Skeletal muscle tissue (tissue), 4 donors: ENCODE results near the gene CDH22. TPM values are rescaled to one million over a fixed set of nuclear protein-coding genes. Genes with fewer than 3 reads are reported as not detected.

Experiments used
- H3K27ac ChIP-seq: one replicate; pipeline ENCODE4 v1.7.0; 2013; ENCODE audit warnings: mild to moderate bottlenecking, low read depth, low read length, inconsistent platforms
- H3K27me3 ChIP-seq, 3 donors: one replicate each; pipeline ENCODE4 v1.7.0; 2013; ENCODE audit warnings: low read length in 3 of 3; ENCODE audit not compliant: control insufficient read depth in 3 of 3, insufficient read depth in 3 of 3
- H3K36me3 ChIP-seq, 3 donors: one replicate each; pipeline ENCODE4 v1.7.0; 2013; ENCODE audit warnings: low read length in 3 of 3; ENCODE audit not compliant: control insufficient read depth in 3 of 3, insufficient read depth in 3 of 3
- H3K4me1 ChIP-seq, 3 donors: one replicate each; pipeline ENCODE4 v1.7.0; 2013; ENCODE audit warnings: low read length in 3 of 3, mild to moderate bottlenecking in 3 of 3; ENCODE audit not compliant: control insufficient read depth in 3 of 3, insufficient read depth in 3 of 3
- H3K4me3 ChIP-seq, 3 donors: one replicate each; pipeline ENCODE4 v1.7.0; 2013; ENCODE audit warnings: low read length in 3 of 3
- H3K9ac ChIP-seq, 3 donors: one replicate each; pipeline ENCODE4 v1.7.0; 2013; ENCODE audit warnings: low read length in 3 of 3, mild to moderate bottlenecking in 3 of 3, moderate library complexity in 2 of 3, low read depth in 1 of 3
- H3K9me3 ChIP-seq, 3 donors: one replicate each; pipeline ENCODE4 v1.7.0; 2013; ENCODE audit warnings: low read length in 3 of 3; ENCODE audit not compliant: control insufficient read depth in 3 of 3
- total RNA-seq: library from RNA; depleted of rRNA; stranded (reverse); fragments of >200 nt; gene quantifications from one replicate; pipeline ENCODE4 v1.2.3, GENCODE V29; 2014
- donor health status: Osteomylitis.

CDH22 gene
- total RNA-seq, 1 donor from 2014 or later: 0.52 TPM

- Histone ChIP-seq H3K36me3 (no peaks in the 10 kb centered on the region), H3K9ac (no peak overlapping the region), H3K4me3 (no peak overlapping the region), H3K27ac (no peak overlapping the region), H3K4me1 (peaks cover 15 to 31% (median 16%) of the 10 kb centered on the region in 3 donors), H3K27me3 (peaks cover 33 to 42% (median 36%) of the 10 kb centered on the region in 3 donors), H3K9me3 (no peaks in the 10 kb centered on the region)
Observed at GRCh38 chr20:46205349-46205748, 102.9 kb downstream of the CDH22 start.

DNA sequence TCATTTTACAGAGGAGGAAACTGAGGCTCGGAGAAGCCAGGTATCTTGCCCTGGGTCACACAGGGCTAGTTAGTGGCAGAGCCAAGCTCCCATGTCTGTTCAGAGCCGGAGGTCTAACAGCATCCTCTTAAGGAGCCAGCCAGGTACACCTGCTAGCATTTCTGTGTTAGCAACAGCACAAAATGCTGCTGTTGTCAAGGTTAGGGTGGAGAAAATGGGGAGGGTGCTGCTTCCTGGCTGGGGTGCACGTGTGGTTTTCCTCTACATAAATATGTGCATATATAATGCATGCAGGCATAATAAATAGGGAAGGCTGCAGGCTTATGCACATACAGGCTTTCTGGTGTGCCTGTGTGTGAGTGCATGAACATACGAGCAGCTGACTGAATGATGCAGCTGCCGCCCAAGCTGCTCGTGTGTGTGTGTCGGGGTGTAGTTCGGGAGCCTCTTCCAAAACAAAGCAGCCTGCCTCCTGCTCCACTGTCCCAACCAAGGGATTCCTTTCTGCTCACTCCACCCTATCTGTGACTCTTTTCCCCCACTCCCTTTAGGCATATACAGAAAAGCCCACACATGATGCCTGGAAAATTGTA lies 103.6 kb downstream of the CDH22 start:
- Histone ChIP-seq H3K4me1 (peaks cover 15 to 31% (median 16%) of the 10 kb centered on the region in 3 donors), H3K4me3 (no peak overlapping the region), H3K36me3 (no peaks in the 10 kb centered on the region), H3K9me3 (no peaks in the 10 kb centered on the region), H3K27me3 (peaks cover 29 to 42% (median 32%) of the 10 kb centered on the region in 3 donors), H3K9ac (no peak overlapping the region), H3K27ac (no peak overlapping the region)

GRCh38 chr20:46203510-46203837 lies 104.8 kb downstream of the CDH22 start:
- Histone ChIP-seq H3K9me3 (no peaks in the 10 kb centered on the region), H3K27me3 (peaks cover 34 to 47% (median 36%) of the 10 kb centered on the region in 3 donors), H3K4me1 (peaks cover 15 to 35% (median 16%) of the 10 kb centered on the region in 3 donors), H3K9ac (no peak overlapping the region), H3K36me3 (no peaks in the 10 kb centered on the region), H3K4me3 (no peak overlapping the region), H3K27ac (no peak overlapping the region)

DNA sequence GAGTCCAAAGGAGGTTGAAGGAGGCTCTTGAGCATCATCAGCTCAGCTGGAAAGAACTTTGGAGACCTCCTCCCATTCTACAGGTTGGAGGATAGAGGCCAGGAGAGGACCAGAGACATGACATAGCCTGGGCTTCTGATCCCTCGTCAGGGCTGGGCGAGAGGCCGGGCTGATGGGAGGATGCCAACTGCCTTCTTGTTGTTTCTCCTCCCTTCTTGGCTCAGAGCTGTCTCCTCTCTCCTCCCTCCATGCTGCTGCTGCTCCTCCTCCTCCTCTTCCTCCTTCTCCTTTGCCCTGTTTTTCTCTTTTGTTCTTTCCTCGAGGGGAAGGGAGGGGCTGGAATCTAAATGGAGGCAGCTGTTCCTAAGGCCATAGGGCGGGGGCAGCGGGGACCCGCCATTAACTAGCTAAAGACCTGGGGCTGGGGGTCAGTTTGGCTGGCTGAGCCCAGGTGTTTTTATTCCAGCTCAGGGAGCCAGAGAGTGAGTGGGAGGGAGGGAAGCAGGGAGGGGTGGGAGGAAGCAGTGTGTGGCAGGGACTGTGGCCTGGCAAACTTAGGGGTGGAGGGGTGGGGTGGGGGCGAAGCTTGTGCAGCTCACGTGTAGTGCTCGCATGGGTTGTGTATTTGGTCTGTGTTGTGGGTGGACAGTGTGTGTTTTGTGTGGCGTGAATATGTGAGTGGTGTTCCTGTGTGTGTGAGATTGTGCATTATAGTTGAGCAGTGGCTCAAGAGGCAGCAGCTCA lies 105.4 kb downstream of the CDH22 start:
- no peak overlapping the region for H3K27ac ChIP-seq
- H3K4me1 ChIP-seq: peaks cover 15 to 35% (median 16%) of the 10 kb centered on the region in 3 donors
- peaks cover 39 to 52% (median 39%) of the 10 kb centered on the region in 3 donors for H3K27me3 ChIP-seq
- H3K4me3 ChIP-seq: no peak overlapping the region
- H3K9me3 ChIP-seq: no peaks in the 10 kb centered on the region
- no peak overlapping the region for H3K9ac ChIP-seq
- no peaks in the 10 kb centered on the region for H3K36me3 ChIP-seq

DNA sequence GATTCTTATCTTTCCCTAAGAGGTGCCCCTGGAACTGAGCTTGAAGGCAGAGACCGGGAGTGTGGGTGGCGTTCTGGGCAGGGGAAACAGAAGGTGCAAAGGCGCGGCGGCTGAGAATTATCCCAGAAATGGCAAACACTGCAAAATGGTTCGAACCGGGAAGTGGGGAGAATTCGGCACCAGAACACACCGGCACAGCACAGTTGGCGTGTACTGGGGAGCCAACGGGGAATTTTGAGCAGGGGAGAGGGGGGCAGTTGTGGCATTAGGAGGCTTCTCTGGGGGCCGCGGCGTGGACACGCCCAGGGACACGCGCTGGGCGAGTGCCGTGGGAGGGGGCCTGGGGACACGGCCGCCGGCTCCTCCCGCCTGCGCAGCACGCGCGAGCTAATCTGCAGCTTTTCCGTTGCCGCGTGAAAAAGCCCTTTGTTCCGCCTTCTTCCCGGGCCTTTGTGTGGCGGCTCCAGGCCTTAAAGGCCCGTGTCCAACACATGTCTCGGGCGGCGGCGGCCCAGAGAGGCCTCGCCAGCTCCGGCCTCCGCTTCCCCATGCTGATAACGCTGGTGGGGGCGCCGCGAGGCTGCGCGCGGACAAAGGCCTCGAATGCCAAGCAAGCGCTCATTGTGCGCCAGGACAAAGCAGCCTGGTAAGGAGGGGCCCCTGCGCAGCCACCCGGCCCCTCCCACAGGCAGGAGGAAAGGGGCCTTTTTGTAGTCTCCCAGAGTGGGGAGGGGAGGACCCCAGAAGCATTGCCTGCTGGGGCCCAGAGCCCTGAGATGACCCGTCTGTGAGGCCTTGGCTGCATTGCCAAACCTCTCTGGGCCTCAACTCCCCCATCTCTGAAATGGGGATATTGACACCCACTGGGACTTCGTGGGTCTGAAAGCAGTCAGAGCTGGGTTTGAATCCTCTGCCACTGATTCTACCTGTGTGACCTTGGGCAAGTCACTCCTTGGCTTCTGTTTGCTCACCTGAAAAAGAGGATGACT lies 107.4 kb downstream of the CDH22 start:
- Histone ChIP-seq H3K9me3 (no peaks in the 10 kb centered on the region), H3K27ac (no peak overlapping the region), H3K27me3 (peaks cover 48 to 68% (median 49%) of the 10 kb centered on the region in 3 donors), H3K4me1 (peaks cover 3 to 15% (median 10%) of the 10 kb centered on the region in 3 donors), H3K36me3 (no peaks in the 10 kb centered on the region), H3K4me3 (no peak overlapping the region), H3K9ac (no peak overlapping the region)

DNA sequence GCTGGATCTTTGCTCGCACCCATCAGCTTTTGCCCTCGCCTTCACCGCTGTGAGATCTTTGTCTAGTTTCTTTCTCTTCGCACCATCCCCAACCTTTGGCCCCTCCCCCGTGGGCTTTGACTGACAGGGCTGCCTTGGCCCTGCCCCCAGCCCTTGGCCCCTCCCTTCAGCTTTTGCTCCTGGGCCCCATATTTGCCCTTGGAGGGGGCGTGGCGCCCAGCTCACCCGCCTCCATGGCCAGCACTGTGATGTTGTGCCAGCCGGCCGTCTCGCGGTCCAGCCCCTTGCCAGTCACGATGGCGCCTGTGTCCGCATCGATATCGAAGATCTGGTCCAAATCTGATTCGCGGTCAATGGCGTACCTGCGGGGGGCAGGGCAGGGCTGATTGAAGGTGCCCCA lies 109.1 kb downstream of the CDH22 start:
- Histone ChIP-seq H3K4me3 (no peak overlapping the region), H3K27ac (no peak overlapping the region), H3K27me3 (peaks cover 51 to 74% (median 53%) of the 10 kb centered on the region in 3 donors), H3K9ac (no peak overlapping the region), H3K4me1 (peaks cover 0 to 9% (median 3%) of the 10 kb centered on the region in 3 donors), H3K9me3 (no peaks in the 10 kb centered on the region), H3K36me3 (no peaks in the 10 kb centered on the region)

DNA sequence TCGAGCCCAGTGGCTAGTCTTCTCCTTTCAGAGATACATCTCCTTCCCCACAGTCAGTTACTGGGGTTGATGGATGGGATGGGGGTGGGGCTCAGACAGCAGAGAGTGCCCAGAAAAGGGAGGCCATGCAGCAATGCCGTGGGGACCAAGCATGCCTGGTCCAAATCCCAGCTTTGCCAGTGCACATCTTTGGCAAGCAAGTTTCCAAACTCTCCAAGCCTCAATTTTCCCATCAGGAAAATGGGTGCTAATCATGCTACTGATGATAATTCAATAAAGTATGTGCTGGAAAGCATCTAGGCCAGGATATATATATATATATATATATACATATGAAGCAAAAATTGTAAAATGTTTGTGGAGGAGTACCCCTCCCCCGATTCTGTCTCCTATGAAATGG lies 111.3 kb downstream of the CDH22 start:
- Histone ChIP-seq H3K27me3 (peaks cover 45 to 64% (median 49%) of the 10 kb centered on the region in 3 donors), H3K9ac (no peak overlapping the region), H3K36me3 (no peaks in the 10 kb centered on the region), H3K4me1 (peaks cover 0 to 9% (median 0%) of the 10 kb centered on the region in 3 donors), H3K4me3 (no peak overlapping the region), H3K27ac (no peak overlapping the region), H3K9me3 (no peaks in the 10 kb centered on the region)

- Histone ChIP-seq H3K36me3 (no peaks in the 10 kb centered on the region), H3K27me3 (peaks cover 32 to 48% (median 34%) of the 10 kb centered on the region in 3 donors), H3K4me1 (peaks cover 0 to 4% (median 0%) of the 10 kb centered on the region in 3 donors), H3K4me3 (no peak overlapping the region), H3K27ac (no peak overlapping the region), H3K9me3 (no peaks in the 10 kb centered on the region), H3K9ac (no peak overlapping the region)
Observed at GRCh38 chr20:46195264-46196036, 112.8 kb downstream of the CDH22 start.

DNA sequence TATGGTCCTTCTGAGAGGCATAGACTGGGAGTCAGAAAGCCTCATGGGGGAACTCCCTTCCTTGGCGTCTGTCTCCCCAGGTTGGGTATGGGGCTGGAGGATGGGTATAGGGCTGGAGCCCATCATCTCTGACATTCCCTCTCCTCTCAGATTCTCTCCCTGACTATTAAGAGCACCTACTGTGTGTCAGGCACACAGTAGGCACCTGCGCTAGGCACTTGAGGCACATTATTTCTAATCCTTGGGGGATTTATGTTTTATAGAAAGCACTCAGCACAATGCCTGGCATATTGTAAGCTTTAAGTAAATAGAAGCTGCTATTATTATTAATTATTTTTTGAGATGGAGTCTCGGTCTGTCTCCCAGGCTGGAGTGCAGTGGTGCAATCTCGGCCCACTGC lies 113.9 kb downstream of the CDH22 start:
- H3K9ac ChIP-seq: no peak overlapping the region
- no peaks in the 10 kb centered on the region for H3K9me3 ChIP-seq
- no peaks in the 10 kb centered on the region for H3K36me3 ChIP-seq
- H3K27ac ChIP-seq: no peak overlapping the region
- H3K4me1 ChIP-seq: peaks cover 0 to 3% (median 0%) of the 10 kb centered on the region in 3 donors
- H3K4me3 ChIP-seq: no peak overlapping the region
- H3K27me3 ChIP-seq: peaks cover 26 to 42% (median 31%) of the 10 kb centered on the region in 3 donors
